HG02870 (cell line): ENCODE data around the gene ST3GAL6.

Experiments
- ATAC-seq: cut with Tn5 transposase; IDR thresholded peaks from one replicate; pipeline ENCODE4 v1.9.1; 2021; ENCODE audit warnings: mild to moderate bottlenecking, moderate library complexity; ENCODE audit not compliant: unreplicated experiment

The ST3GAL6 gene

DNA sequence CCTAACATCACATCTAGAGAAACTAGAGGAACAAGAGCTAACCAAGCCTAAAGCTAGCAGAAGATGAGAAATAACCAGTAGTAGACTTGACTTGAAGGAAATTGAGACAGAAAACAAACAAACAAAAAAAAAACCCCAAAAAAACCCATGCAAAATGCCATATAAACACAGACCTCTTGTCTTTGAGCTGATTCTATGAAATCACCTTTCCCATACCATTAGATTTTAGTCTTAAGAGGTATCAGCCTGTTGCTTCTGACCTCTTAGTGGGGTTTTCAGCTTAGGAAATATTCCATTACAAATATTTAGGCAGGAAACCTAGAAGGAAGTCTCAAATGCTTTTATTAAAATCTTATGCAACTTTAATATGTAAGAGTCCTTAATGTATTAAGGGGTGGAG lies 23.9 kb upstream of the ST3GAL6 start:
- ATAC-seq: no peak

DNA sequence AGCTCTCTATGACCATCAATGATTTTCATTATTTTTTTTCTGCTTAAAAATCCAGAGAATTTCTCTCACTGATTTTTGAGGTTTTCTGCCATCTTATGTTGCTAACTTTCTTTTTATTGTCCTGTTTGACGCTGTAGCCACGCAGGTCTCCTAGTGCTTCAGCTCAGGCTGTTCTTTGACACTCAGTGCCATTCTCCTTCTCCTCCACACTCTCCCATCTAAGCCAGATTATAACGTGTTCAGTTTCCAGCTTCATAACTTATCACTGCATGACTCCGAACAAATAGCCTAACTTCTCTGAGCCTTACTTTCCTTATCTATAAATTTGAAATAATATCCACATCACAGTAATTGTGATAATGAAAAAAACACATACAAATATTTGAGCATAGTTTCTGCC lies 22.8 kb upstream of the ST3GAL6 start:
- ATAC-seq: no peak

- no peak for ATAC-seq
Measured at GRCh38 chr3:98741121-98741716, 21.9 kb upstream of the ST3GAL6 start.

DNA sequence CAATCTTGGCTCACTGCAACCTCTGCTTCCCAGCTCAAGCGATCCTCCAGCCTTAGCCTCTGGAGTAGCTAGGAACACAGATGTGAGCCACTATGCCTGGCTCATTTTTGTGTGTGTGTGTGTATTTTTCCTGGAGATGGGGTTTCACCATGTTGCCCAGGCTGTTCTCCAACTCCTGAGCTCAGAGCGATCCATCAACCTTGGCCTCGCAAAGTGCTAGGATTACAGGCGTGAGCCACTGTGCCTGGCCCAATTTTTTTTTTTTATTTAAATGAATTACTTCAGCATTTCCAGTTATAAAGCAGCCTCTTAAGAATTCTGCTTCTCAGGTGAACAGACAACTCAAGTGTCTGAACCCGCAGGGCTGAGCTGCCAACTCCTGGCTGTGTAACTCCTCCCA lies 20.1 kb upstream of the ST3GAL6 start:
- no peak for ATAC-seq

DNA sequence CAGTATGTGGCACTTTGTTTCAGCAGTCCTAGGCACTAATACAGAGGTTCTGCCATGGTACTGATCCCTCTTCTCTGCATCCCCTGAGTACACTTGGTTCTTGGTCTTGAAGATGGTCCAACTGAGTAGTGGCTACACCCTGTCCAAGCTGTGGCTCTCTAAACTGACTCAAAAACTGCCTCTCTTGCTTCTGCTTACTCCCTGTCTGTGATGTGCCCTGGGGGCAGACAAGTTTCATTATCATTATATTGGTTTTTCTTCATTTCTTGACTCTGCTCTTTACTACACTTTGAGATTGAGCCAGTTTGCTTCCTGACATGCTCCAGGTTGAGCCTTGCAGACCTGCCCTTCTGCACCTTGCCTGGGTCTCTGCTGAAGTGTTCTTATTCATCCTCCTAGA lies 18.9 kb upstream of the ST3GAL6 start:
- peak; percentile 44 for ATAC-seq

DNA sequence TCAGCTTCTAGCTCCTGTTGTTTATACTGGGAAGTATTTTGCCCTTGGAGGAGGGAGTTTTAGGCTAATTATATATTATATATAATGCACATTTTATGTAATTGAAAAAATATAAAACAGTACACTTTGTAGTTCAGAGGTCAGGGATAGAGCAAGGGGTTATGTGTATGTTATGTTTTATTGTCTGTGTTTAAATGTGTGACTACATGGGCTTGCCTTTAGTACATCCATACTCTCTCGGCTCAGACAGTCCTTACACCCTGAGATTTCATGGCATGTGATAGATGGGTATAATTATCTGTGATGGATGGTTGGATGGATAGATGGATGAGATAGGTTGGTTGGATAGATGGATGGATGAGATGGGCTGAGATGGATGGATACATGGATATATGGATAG lies 17.4 kb upstream of the ST3GAL6 start:
- no peak for ATAC-seq

DNA sequence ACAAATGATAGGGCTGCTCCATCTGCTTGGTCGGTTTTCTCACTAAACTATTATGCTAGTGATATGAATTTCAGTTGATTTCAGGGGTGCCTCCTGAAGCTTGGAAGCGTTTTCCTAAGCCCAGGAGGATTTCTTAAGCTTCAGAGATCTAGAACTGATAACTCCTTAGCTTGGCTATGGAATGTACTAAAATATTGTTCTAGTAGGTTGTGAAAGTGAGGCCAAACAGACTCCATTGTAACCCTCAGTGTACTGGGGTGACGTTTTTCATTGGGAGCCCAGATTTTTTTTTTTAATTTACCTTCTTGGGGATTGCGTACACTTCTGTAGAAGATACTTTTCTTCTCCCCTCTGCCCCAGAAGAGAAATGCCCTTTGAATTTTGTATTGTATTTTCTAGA lies 17.0 kb upstream of the ST3GAL6 start:
- ATAC-seq: no peak

DNA sequence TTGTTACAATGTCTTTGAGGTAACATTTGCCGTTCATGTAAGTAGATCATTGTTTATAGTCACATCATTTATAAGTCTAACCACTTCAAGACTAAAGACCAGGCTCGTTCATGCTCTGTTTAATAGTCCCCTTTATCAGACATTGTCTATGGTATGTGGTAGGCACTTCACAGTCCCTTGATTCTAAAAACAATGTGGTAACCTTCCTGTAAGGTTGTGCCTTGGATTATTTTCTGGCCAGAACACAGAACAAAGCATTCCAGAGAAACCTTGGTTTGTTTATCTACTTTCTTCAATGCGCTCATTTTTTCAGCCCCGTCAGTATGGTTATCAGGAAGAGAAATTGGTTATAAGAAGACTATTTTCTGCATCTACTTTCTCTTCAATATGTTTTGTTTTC lies 16.3 kb upstream of the ST3GAL6 start:
- ATAC-seq: no peak

- ATAC-seq: no peak
Measured at GRCh38 chr3:98750276-98750919, 12.7 kb upstream of the ST3GAL6 start.

GRCh38 chr3:98754483-98754882 lies 8.7 kb upstream of the ST3GAL6 start:
- ATAC-seq: no peak

DNA sequence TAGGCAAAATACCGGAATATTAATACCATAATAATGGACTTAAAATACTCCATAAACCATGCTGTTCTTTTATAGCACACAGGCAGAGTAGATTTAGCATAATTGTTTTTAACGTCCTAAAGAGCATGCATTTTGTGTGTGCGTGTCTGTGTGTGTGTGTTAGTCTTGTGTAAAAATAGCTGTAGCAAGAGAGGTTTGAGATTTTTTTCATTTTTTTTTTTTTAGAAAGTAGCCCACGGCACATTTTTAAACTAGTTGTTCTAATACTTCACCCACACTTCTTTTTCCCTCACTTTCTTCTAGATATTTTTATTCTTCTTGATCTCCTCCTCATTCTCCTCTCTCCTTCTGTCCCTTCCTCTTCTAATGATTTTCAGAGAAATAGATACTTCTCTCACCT lies 7.5 kb upstream of the ST3GAL6 start:
- no peak for ATAC-seq

DNA sequence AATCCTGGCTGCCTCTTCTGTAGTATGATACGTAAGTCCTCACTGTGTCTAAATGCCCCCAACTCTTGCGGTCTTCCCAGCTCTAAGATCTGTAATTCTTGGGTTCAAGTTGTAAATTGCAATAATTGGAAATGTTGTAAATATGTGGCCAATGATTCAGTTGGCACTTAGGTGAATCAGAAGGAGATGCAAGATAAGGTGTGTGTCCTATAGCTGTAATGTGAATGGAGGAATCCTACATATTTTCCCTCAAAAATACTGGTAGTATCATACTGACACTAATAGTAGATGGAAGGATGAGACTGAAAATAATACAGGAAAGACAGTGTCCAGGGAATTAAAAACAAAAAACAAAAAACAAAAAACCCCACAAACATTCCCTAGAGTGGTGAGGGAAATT lies 3.5 kb upstream of the ST3GAL6 start:
- no peak for ATAC-seq

GRCh38 chr3:98761643-98762229 lies 1.4 kb upstream of the ST3GAL6 start:
- no peak for ATAC-seq

- no peak for ATAC-seq
Measured at GRCh38 chr3:98763819-98764418, 779 bp downstream of the ST3GAL6 start.

DNA sequence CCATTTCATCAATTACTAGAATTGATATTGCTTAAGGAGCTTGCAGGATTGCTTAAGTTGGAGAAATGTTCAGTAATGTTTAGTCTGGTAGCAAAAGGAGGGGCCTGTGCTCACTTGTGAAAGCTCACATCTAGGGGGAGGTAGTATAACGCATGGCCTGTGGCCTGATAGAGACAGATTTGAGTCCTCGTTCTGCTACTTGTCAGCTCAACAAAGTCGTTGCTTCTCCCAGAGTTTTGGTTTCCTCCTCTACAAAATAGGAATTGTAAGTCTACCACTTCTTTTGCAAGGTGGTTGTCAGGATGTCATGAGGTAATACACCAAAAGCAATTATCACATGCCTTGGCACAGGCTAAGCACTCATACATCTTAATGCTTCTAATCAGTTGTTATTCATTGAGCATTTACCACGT lies 1.3 kb downstream of the ST3GAL6 start:
- ATAC-seq: peak; percentile 32

GRCh38 chr3:98765721-98766120 lies 2.6 kb downstream of the ST3GAL6 start:
- no peak for ATAC-seq

DNA sequence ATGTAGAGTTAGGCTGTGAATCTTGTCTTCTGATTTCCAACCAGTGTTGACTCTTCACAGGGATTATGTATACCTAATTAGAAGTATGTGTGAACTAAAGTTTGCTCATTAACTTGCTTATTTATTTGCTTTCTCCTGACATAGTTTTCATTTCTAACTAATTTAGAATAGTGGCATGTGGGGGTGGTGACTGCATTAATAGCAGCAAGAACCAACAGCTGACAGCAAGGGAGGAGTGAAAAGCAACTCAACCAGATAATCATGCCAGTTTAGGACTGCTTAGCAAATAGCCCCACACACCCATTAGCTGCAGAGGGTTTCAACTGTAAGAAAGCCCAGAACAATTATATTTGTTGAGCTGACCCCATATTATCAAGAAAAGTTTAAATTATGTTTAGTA lies 3.8 kb downstream of the ST3GAL6 start:
- ATAC-seq: no peak

GRCh38 chr3:98768961-98769360 lies 5.8 kb downstream of the ST3GAL6 start:
- ATAC-seq: no peak

DNA sequence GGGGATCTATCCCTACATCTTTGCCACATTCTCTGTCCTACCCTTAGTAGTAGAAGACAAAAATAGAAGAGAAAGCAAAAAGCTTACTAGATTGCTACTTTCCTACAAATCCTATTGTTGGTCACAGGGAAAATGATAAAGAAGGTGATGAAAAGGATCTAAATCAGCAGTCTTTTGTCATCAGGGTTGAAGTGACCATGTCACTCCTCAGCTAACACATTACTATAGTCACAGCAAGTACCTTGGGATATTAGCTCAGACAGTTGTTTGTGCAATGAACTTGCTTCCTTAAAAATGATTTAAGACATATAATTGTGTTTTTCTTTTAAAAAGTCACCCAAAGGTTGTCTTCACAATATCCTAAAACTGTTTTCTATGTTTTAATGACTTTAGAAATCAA lies 6.3 kb downstream of the ST3GAL6 start:
- ATAC-seq: no peak

DNA sequence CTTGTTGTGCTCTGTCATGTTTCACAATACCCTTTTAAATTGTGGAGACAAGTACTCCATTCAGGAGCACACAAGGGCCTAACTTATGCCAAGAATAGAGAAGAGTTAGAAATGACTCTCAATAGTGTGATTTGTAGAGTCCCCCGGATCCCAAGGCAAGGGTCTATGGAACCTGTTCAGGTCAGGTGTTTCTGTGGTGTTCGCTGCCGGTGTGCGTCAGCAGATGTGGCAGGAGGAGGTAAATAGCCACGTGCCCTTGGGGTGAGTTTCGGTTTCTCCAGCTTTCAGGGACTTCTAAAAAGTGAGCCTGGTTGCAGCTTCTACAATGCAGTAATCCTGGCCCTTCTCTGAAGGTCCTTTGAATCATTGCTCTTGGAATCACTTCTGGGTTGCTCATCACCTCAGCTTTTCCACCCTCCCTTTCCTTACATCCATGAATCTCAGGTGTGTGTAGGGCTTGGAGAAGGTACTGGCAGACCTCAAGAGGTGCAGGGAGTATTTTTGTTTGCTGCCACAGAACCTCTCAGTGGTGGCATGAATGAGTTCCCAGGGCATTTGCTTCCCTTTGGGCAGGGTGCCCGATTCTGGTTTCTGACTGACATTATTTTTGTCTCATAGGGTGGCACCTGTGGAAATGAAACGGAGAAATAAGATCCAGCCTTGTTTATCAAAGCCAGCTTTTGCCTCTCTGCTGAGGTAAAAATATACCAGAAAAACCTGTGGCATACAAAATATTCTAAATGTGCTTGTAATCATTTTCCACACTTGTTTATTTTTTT lies 7.3 kb downstream of the ST3GAL6 start:
- ATAC-seq: peak; percentile 73

DNA sequence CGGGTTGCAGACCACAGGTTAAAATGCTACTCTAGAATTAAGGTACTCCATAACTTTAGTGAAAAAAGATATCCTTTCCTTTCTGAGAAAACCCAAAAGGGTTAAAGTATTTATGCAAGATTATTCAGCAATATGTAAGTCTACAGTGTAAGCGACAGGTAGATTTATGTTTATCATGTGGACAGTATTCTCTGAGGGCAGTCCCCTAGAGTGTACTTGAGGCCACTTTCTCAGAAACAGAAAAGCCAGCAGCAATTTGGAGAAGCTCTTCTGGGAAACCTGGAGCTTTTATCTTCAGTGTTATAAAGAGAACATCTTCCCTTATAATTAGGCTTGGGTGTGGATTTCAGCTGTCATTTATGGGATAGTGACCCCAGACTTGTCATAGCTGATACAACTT lies 8.9 kb downstream of the ST3GAL6 start:
- ATAC-seq: no peak
